LNCAP (cell line): ENCODE results near the gene FSTL5.

Experiments
- CTCF ChIP-seq: fragments of 450-650 bp; IDR thresholded peaks from 2 replicates; pipeline ENCODE4 v1.5.1; 2017; ENCODE audit warnings: mild to moderate bottlenecking

The FSTL5 gene

DNA sequence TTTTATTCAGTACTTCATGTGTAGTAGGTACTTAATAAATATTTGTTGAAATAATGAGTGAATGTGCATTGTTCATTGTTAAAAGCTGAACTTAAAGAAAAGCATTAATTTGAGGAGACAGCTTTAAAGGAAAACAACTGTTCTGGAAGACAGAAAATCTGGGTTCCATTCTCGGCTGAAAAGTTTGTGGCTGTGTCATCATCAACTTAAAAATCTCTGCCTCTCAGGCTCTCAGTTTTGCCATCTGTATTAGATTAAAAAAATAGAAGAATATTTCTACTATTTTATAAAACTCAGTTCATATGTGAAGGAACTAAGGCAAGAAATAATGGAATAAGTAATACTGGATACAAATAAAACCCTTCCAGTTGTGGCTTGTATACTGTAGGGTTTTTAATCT lies 62.5 kb downstream of the FSTL5 start:
- no peak for TF ChIP-seq CTCF

DNA sequence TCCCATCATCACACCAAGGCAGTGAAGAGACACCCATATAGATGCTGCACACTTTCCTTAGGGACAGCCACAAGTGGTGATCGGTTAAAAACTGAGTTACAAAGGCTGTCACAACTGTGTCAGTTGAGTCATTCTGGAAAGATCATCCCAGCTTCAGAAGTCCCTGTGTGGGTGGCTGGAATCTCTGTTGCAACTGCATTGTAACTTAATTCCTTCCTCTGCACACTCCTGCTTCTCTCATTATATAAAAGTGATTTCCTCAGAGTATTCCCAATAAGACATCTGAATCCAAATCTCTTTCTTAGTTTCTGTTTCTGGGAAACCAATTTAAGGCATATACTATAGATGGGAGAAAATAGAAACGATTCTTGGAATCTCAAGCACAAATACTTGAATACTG lies 88.1 kb downstream of the FSTL5 start:
- TF ChIP-seq CTCF = no peak

- no peak for TF ChIP-seq CTCF
Observed at GRCh38 chr4:162061214-162061613, 102.6 kb downstream of the FSTL5 start.

- TF ChIP-seq CTCF = no peak
Observed at GRCh38 chr4:162059656-162060055, 104.1 kb downstream of the FSTL5 start.

GRCh38 chr4:162056990-162057389 lies 106.8 kb downstream of the FSTL5 start:
- TF ChIP-seq CTCF = no peak

DNA sequence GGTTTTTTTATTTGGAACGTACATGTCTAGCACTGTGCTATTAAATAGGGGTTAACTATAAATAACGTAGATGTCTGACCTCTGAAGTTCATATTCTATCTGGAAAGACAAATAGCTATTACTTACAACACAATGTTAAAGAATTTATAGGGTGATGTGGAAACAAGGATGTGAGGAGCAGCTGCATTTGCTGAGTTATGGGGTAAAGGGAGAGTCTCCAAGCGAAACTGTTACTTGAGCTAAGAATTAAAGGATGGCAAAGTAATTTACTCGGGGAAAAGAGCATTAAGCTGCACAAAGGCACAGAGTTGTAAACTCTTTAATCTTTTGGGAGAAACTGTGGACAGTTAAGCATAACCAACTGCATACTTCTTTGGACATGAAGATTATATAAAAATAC lies 117.7 kb downstream of the FSTL5 start:
- TF ChIP-seq CTCF = no peak

GRCh38 chr4:162038112-162038511 lies 125.7 kb downstream of the FSTL5 start:
- TF ChIP-seq CTCF = no peak

- no peak for TF ChIP-seq CTCF
Observed at GRCh38 chr4:162017863-162018262, 145.9 kb downstream of the FSTL5 start.
